Stimulated activated memory B cell treated with anti-CD40 and anti-IgM and Interleukin-4, amounts not matched to agents 10 μg/mL and 1 μg/mL and 100 μg/mL, for 72 hours (primary cell): ENCODE results near the gene CNOT6.
"Not testable (repeated sequence)": the region's sequence is repeated elsewhere in the genome, so short reads cannot be mapped to it uniquely, and the experiment has no call there.

Experiments
- ATAC-seq: fragments of 150-1000 bp; cut with Tn5 transposase; 2 replicates; pipeline ENCODE4 v1.10.0; 2021
- H3K27ac Mint-ChIP-seq: one replicate; pipeline ENCODE4 v1.8.0; 2022; ENCODE audit warnings: mild to moderate bottlenecking, mixed read lengths
- H3K27me3 Mint-ChIP-seq: one replicate; pipeline ENCODE4 v1.8.0; 2022; ENCODE audit warnings: mixed read lengths
- H3K36me3 Mint-ChIP-seq: one replicate; pipeline ENCODE4 v1.8.0; 2022; ENCODE audit warnings: mixed read lengths
- H3K4me1 Mint-ChIP-seq: one replicate; pipeline ENCODE4 v1.8.0; 2022; ENCODE audit warnings: mixed read lengths
- H3K4me3 Mint-ChIP-seq: one replicate; pipeline ENCODE4 v1.8.0; 2022; ENCODE audit warnings: mild to moderate bottlenecking, moderate library complexity, mixed read lengths
- H3K9me3 Mint-ChIP-seq: one replicate; pipeline ENCODE4 v1.8.0; 2022; ENCODE audit warnings: mixed read lengths

CNOT6 gene

GRCh38 chr5:180521591-180521990 is 27.4 kb downstream of the CNOT6 start:
- Mint-ChIP-seq H3K27me3 (no peaks in the 10 kb centered on the region), H3K9me3 (no peaks in the 10 kb centered on the region), H3K4me1 (peaks cover 70% of the 10 kb centered on the region), H3K27ac (no peak overlapping the region), H3K36me3 (peaks cover 23% of the 10 kb centered on the region), H3K4me3 (no peak overlapping the region)
- ATAC-seq = no peak

- H3K4me3 Mint-ChIP-seq = no peak overlapping the region
- H3K36me3 Mint-ChIP-seq = peaks cover 16% of the 10 kb centered on the region
- ATAC-seq = no peak
- no peaks in the 10 kb centered on the region for H3K9me3 Mint-ChIP-seq
- H3K27me3 Mint-ChIP-seq = no peaks in the 10 kb centered on the region
- H3K4me1 Mint-ChIP-seq = peaks cover 66% of the 10 kb centered on the region
- peak overlapping the region; percentile 35 for H3K27ac Mint-ChIP-seq
These were observed 28.2 kb downstream of the CNOT6 start for GRCh38 chr5:180522330-180522729.

- Mint-ChIP-seq H3K4me3 (no peak overlapping the region), H3K4me1 (peaks cover 50% of the 10 kb centered on the region), H3K36me3 (peaks cover 10% of the 10 kb centered on the region), H3K9me3 (no peaks in the 10 kb centered on the region), H3K27ac (peak overlapping the region; percentile 17), H3K27me3 (no peaks in the 10 kb centered on the region)
- ATAC-seq = no peak
These were observed 29.7 kb downstream of the CNOT6 start for GRCh38 chr5:180523629-180524466.

GRCh38 chr5:180525399-180525798 is 31.2 kb downstream of the CNOT6 start:
- Mint-ChIP-seq H3K27me3 (no peaks in the 10 kb centered on the region), H3K27ac (no peak overlapping the region), H3K9me3 (no peaks in the 10 kb centered on the region), H3K4me3 (no peak overlapping the region), H3K36me3 (peaks cover 20% of the 10 kb centered on the region), H3K4me1 (peaks cover 38% of the 10 kb centered on the region)
- ATAC-seq = no peak

GRCh38 chr5:180526269-180526668 is 32.1 kb downstream of the CNOT6 start:
- no peaks in the 10 kb centered on the region for H3K9me3 Mint-ChIP-seq
- ATAC-seq = no peak
- H3K4me3 Mint-ChIP-seq = no peak overlapping the region
- H3K36me3 Mint-ChIP-seq = peaks cover 26% of the 10 kb centered on the region
- no peaks in the 10 kb centered on the region for H3K27me3 Mint-ChIP-seq
- H3K27ac Mint-ChIP-seq = no peak overlapping the region
- peaks cover 37% of the 10 kb centered on the region for H3K4me1 Mint-ChIP-seq

GRCh38 chr5:180527659-180528058 is 33.5 kb downstream of the CNOT6 start:
- H3K4me1 Mint-ChIP-seq = peaks cover 30% of the 10 kb centered on the region
- H3K36me3 Mint-ChIP-seq = peaks cover 37% of the 10 kb centered on the region
- ATAC-seq = no peak
- H3K27ac Mint-ChIP-seq = no peak overlapping the region
- no peak overlapping the region for H3K4me3 Mint-ChIP-seq
- H3K9me3 Mint-ChIP-seq = no peaks in the 10 kb centered on the region
- H3K27me3 Mint-ChIP-seq = no peaks in the 10 kb centered on the region

- not testable (repeated sequence) for H3K4me3 Mint-ChIP-seq, H3K27me3 Mint-ChIP-seq, H3K27ac Mint-ChIP-seq, ATAC-seq, H3K9me3 Mint-ChIP-seq
- Mint-ChIP-seq H3K4me1 (peaks cover 19% of the 10 kb centered on the region), H3K36me3 (peaks cover 56% of the 10 kb centered on the region)
These were observed 36.9 kb downstream of the CNOT6 start for GRCh38 chr5:180531036-180531585.

- peaks cover 14% of the 10 kb centered on the region for H3K4me1 Mint-ChIP-seq
These were observed 38.1 kb downstream of the CNOT6 start for GRCh38 chr5:180532268-180532667.

GRCh38 chr5:180533845-180534244 is 39.7 kb downstream of the CNOT6 start:
- H3K36me3 Mint-ChIP-seq = peaks cover 73% of the 10 kb centered on the region
- no peaks in the 10 kb centered on the region for H3K27me3 Mint-ChIP-seq
- ATAC-seq = no peak
- H3K4me3 Mint-ChIP-seq = no peak overlapping the region
- H3K27ac Mint-ChIP-seq = no peak overlapping the region
- H3K9me3 Mint-ChIP-seq = no peaks in the 10 kb centered on the region
- peaks cover 14% of the 10 kb centered on the region for H3K4me1 Mint-ChIP-seq

More at GRCh38 chr5:180532268-180532667, 38.1 kb downstream of the CNOT6 start:
- H3K9me3 Mint-ChIP-seq = no peaks in the 10 kb centered on the region
- no peaks in the 10 kb centered on the region for H3K27me3 Mint-ChIP-seq
- no peak overlapping the region for H3K4me3 Mint-ChIP-seq
- H3K27ac Mint-ChIP-seq = no peak overlapping the region
- no peak for ATAC-seq
- H3K36me3 Mint-ChIP-seq = peaks cover 66% of the 10 kb centered on the region

GRCh38 chr5:180535573-180535972 is 41.4 kb downstream of the CNOT6 start:
- H3K4me1 Mint-ChIP-seq = peaks cover 23% of the 10 kb centered on the region
- no peak overlapping the region for H3K27ac Mint-ChIP-seq
- H3K36me3 Mint-ChIP-seq = peaks cover 65% of the 10 kb centered on the region
- no peaks in the 10 kb centered on the region for H3K9me3 Mint-ChIP-seq
- no peak for ATAC-seq
- H3K4me3 Mint-ChIP-seq = no peak overlapping the region
- H3K27me3 Mint-ChIP-seq = no peaks in the 10 kb centered on the region

GRCh38 chr5:180540050-180540694 is 46.0 kb downstream of the CNOT6 start:
- Mint-ChIP-seq H3K4me1 (peaks cover 23% of the 10 kb centered on the region), H3K9me3 (no peaks in the 10 kb centered on the region)

GRCh38 chr5:180541710-180542109 is 47.5 kb downstream of the CNOT6 start:
- Mint-ChIP-seq H3K4me1 (peaks cover 28% of the 10 kb centered on the region), H3K27me3 (no peaks in the 10 kb centered on the region), H3K36me3 (peaks cover 64% of the 10 kb centered on the region), H3K9me3 (no peaks in the 10 kb centered on the region), H3K4me3 (no peak overlapping the region), H3K27ac (no peak overlapping the region)
- ATAC-seq = no peak

More at GRCh38 chr5:180540050-180540694, 46.0 kb downstream of the CNOT6 start:
- peak; percentile 72 for ATAC-seq
- Mint-ChIP-seq H3K27me3 (no peaks in the 10 kb centered on the region), H3K4me3 (no peak overlapping the region), H3K36me3 (peaks cover 61% of the 10 kb centered on the region), H3K27ac (no peak overlapping the region)

GRCh38 chr5:180545248-180545647 is 51.1 kb downstream of the CNOT6 start:
- H3K27me3 Mint-ChIP-seq = no peaks in the 10 kb centered on the region
- no peaks in the 10 kb centered on the region for H3K9me3 Mint-ChIP-seq
- no peak overlapping the region for H3K27ac Mint-ChIP-seq
- ATAC-seq = no peak
- H3K4me1 Mint-ChIP-seq = peaks cover 26% of the 10 kb centered on the region
- no peak overlapping the region for H3K4me3 Mint-ChIP-seq
- H3K36me3 Mint-ChIP-seq = peaks cover 54% of the 10 kb centered on the region

GRCh38 chr5:180548563-180548962 is 54.4 kb downstream of the CNOT6 start:
- H3K4me3 Mint-ChIP-seq = no peak overlapping the region
- H3K27ac Mint-ChIP-seq = peak overlapping the region; percentile 68
- peaks cover 68% of the 10 kb centered on the region for H3K36me3 Mint-ChIP-seq
- peaks cover 26% of the 10 kb centered on the region for H3K4me1 Mint-ChIP-seq
- no peak for ATAC-seq
- H3K9me3 Mint-ChIP-seq = no peaks in the 10 kb centered on the region
- no peaks in the 10 kb centered on the region for H3K27me3 Mint-ChIP-seq

GRCh38 chr5:180553530-180553929 is 59.4 kb downstream of the CNOT6 start:
- Mint-ChIP-seq H3K4me3 (no peak overlapping the region), H3K36me3 (peaks cover 75% of the 10 kb centered on the region), H3K9me3 (no peaks in the 10 kb centered on the region), H3K27ac (no peak overlapping the region), H3K4me1 (peaks cover 1% of the 10 kb centered on the region), H3K27me3 (no peaks in the 10 kb centered on the region)
- ATAC-seq = no peak
